Measurements from ENCODE around the gene ROBO1. TPM values are rescaled to one million over a fixed set of nuclear protein-coding genes. Genes with fewer than 3 reads are reported as not detected.

ROBO1 gene
- total and polyA plus RNA-seq, 2 of the 13 experiments (the other 11 are each of a cell fraction or from before 2014, with no cell fraction given) = 52.2 to 71.0 TPM

DNA sequence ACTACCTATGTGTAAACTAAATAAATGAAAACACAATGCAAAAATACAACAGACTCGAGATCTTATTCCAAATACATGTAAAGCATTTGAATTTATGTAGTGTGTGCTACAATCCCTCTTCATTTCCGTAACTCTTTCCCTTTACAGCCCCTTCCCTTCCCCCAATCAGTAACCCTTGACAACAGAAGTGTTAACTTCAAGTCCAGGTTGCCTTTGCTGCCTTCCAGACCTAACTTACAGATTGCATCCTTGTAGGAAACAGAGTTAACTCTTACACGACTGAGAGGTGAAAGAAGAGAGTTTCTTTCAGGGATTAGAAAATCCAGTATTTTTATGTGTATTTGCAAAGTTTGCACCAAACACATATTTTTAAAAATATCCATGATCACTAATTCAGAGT, 1.4 kb upstream of the ROBO1 start (continued):
- TF ChIP-seq REL (CRISPR knock-in tag; conservative IDR thresholded peaks at IDR 0.05) (no peak), ZNF792 (CRISPR knock-in tag; IDR thresholded peaks at IDR 0.05) (no peak), ZNF713 (CRISPR knock-in tag; IDR thresholded peaks at IDR 0.05) (no peak), MEIS1 (CRISPR knock-in tag; IDR thresholded peaks at IDR 0.05; ENCODE audit: borderline replicate concordance) (no peak), ZNF547 (CRISPR knock-in tag; IDR thresholded peaks at IDR 0.05) (no peak)

DNA sequence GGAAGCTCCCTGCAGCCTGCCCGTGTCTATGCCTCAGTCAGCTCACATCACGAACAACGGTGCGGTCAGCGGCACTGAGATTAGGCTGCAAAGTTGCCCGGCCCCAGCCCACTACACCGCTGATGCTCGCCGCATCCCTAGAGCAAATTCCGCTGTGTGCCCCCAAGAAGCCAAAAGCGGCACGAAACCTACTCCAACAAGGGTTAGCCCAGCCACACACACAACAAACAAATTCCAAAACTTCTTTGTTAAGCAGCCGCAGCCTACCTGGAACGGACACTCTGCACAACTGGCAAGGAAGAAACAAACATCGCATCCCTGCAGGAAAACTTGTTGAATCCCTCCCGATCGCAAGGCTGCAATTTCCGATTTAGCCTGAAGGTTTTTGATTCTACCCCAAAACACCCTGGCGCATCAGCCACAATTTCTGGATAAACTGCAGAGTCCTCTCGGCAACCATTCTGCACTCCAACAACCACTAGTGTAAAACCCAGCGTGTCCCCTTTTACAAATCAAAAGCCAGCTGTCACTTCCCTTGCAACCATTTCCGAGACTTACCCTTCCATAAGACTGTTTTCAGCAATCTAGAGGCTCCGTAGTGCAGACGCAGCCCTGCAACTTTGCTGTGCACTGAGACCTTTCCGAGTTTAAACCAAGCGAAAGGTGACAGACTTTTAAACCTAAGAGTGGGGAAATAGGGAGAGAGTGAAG, 449 bp downstream of the ROBO1 start:
- TF ChIP-seq ZNF121 (CRISPR knock-in tag; IDR thresholded peaks at IDR 0.05) (no peak), ZNF430 (CRISPR knock-in tag; IDR thresholded peaks at IDR 0.05) (no peak), NBN (conservative IDR thresholded peaks at IDR 0.05) (no peak), FOXJ3 (CRISPR knock-in tag; IDR thresholded peaks at IDR 0.05; ENCODE audit: borderline replicate concordance) (no peak), CC2D1A (CRISPR knock-in tag; IDR thresholded peaks at IDR 0.05) (no peak), GPN1 (CRISPR knock-in tag; IDR thresholded peaks at IDR 0.05; ENCODE audit: borderline replicate concordance) (no peak), MYC (CRISPR knock-in tag; IDR thresholded peaks at IDR 0.05; ENCODE audit: borderline replicate concordance) (no peak), DPF2 (CRISPR knock-in tag; IDR thresholded peaks at IDR 0.05; ENCODE audit: borderline replicate concordance, low read depth) (no peak), KLF9 (CRISPR knock-in tag; IDR thresholded peaks at IDR 0.05; ENCODE audit: low read depth) (no peak), CHCHD3 (CRISPR knock-in tag; IDR thresholded peaks at IDR 0.05) (no peak)
- TF ChIP-seq, protein P1, sequence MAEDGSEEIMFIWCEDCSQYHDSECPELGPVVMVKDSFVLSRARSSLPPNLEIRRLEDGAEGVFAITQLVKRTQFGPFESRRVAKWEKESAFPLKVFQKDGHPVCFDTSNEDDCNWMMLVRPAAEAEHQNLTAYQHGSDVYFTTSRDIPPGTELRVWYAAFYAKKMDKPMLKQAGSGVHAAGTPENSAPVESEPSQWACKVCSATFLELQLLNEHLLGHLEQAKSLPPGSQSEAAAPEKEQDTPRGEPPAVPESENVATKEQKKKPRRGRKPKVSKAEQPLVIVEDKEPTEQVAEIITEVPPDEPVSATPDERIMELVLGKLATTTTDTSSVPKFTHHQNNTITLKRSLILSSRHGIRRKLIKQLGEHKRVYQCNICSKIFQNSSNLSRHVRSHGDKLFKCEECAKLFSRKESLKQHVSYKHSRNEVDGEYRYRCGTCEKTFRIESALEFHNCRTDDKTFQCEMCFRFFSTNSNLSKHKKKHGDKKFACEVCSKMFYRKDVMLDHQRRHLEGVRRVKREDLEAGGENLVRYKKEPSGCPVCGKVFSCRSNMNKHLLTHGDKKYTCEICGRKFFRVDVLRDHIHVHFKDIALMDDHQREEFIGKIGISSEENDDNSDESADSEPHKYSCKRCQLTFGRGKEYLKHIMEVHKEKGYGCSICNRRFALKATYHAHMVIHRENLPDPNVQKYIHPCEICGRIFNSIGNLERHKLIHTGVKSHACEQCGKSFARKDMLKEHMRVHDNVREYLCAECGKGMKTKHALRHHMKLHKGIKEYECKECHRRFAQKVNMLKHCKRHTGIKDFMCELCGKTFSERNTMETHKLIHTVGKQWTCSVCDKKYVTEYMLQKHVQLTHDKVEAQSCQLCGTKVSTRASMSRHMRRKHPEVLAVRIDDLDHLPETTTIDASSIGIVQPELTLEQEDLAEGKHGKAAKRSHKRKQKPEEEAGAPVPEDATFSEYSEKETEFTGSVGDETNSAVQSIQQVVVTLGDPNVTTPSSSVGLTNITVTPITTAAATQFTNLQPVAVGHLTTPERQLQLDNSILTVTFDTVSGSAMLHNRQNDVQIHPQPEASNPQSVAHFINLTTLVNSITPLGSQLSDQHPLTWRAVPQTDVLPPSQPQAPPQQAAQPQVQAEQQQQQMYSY (CRISPR knock-in tag; IDR thresholded peaks at IDR 0.05) = no peak
- TF ChIP-seq, protein P2, sequence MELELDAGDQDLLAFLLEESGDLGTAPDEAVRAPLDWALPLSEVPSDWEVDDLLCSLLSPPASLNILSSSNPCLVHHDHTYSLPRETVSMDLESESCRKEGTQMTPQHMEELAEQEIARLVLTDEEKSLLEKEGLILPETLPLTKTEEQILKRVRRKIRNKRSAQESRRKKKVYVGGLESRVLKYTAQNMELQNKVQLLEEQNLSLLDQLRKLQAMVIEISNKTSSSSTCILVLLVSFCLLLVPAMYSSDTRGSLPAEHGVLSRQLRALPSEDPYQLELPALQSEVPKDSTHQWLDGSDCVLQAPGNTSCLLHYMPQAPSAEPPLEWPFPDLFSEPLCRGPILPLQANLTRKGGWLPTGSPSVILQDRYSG (CRISPR knock-in tag; IDR thresholded peaks at IDR 0.05) = no peak
- H3K36me3 ChIP-seq (replicated peaks in 1 of 2; ENCODE audit: control insufficient read depth in 1 of 2, insufficient read depth in 2 of 2, low read length in 2 of 2) = no peaks in the 10 kb centered on the region
- CTCF ChIA-PET (ENCODE audit: low intra/inter-chr PET ratio, low total read pairs) = no interaction called here
- H3K4me1 ChIP-seq (ENCODE audit: insufficient read depth, low read length) = no peaks in the 10 kb centered on the region
- no peaks in the 10 kb centered on the region for H4K20me1 ChIP-seq (ENCODE audit: insufficient read depth, low read length)
- in situ Hi-C loops (cut with HindIII; ENCODE audit: extremely low pct_ligation_motif_present, low pct_unique_long_range_greater_than_20kb) = no loop called here
- POLR2A ChIA-PET = no interaction called here
- FAIRE-seq (no peak), ATAC-seq (no peak), DNase-seq (ENCODE audit: low spot score) (no peak)
- 22% methylated on average over 25 of the region's 26 CpGs for WGBS (ENCODE audit: low lambda C conversion rate)
- no peak overlapping the region for H3K27ac ChIP-seq (ENCODE audit: extremely low read length, insufficient read depth, low read length)
- intact Hi-C loops (cut with micrococcal nuclease; ENCODE audit: unreplicated experiment) = no loop called here
- no peak overlapping the region for H3K9ac ChIP-seq (ENCODE audit: insufficient read depth, low read depth, low read length)
- BruUV-seq (replicated peaks) = no TSS peak
- no peak overlapping the region for H3K4me2 ChIP-seq (ENCODE audit: low read depth, low read length)
- no peak overlapping the region for H3K4me3 ChIP-seq (replicated peaks in 1 of 3; ENCODE audit: insufficient read depth in 1 of 3, low read depth in 2 of 3, low read length in 3 of 3)
- no peaks in the 10 kb centered on the region for H3K79me2 ChIP-seq (ENCODE audit: insufficient read depth, low read length)
- H2AFZ ChIP-seq (ENCODE audit: low read length) = no peak overlapping the region
- H3K9me3 ChIP-seq (ENCODE audit: low read length) = no peaks in the 10 kb centered on the region
- H3K27me3 ChIP-seq (ENCODE audit: control insufficient read depth in 1 of 2, insufficient read depth in 2 of 2, low read length in 2 of 2) = peaks cover 0 to 24% of the 10 kb centered on the region in 2 experiments; a peak in 2 of 5 replicates
